CD4-positive, CD25-positive, alpha-beta regulatory T cell (primary cell): ENCODE results near the gene LMO3. TPM values are rescaled to one million over a fixed set of nuclear protein-coding genes. Genes with fewer than 3 reads are reported as not detected.

ENCODE experiments used
- ATAC-seq, 2 donors: fragments of 150-1000 bp; cut with Tn5 transposase; one replicate each; pipeline ENCODE4 v1.10.0; 2021; ENCODE audit warnings: low read depth in 2 of 2, moderate number of reproducible peaks in 2 of 2, moderate library complexity in 1 of 2
- DNase-seq, 3 donors: peaks; one replicate each; pipeline versions ENCODE4 v3.0.0 to v3.0.0-alpha.2; 2012 to 2022; ENCODE audit warnings: mixed read lengths in 1 of 3
- H3K27ac ChIP-seq: one replicate; pipeline ENCODE4 v1.7.0; 2013; ENCODE audit warnings: mild to moderate bottlenecking, low read length; ENCODE audit not compliant: insufficient read depth, poor library complexity, severe bottlenecking
- H3K27me3 ChIP-seq: one replicate; pipeline ENCODE4 v1.7.0; 2013; ENCODE audit warnings: low read length; ENCODE audit not compliant: control insufficient read depth, insufficient read depth
- H3K36me3 ChIP-seq: one replicate; pipeline ENCODE4 v1.7.0; 2013; ENCODE audit warnings: mild to moderate bottlenecking, low read length, moderate library complexity; ENCODE audit not compliant: control insufficient read depth, insufficient read depth
- H3K4me1 ChIP-seq: 2 replicates; pipeline ENCODE4 v1.7.0; 2013; ENCODE audit warnings: mild to moderate bottlenecking, low read length; ENCODE audit not compliant: insufficient read depth, control insufficient read depth, poor library complexity, severe bottlenecking
- H3K4me3 ChIP-seq: one replicate; pipeline ENCODE4 v1.7.0; 2013; ENCODE audit warnings: low read depth, mild to moderate bottlenecking, low read length, moderate library complexity
- H3K9me3 ChIP-seq, 2 experiments: 1 replicate in 1 of 2; 2 replicates in 1 of 2; pipeline ENCODE4 v1.7.0; 2013; ENCODE audit warnings: low read length in 2 of 2, mild to moderate bottlenecking in 1 of 2, moderate library complexity in 1 of 2; ENCODE audit not compliant: control insufficient read depth in 2 of 2
- H3K27ac Mint-ChIP-seq, 3 donors: one replicate each; pipeline ENCODE4 v1.8.0; 2020 to 2022; ENCODE audit warnings: mild to moderate bottlenecking in 3 of 3, mixed read lengths in 3 of 3, moderate library complexity in 2 of 3
- H3K27me3 Mint-ChIP-seq: one replicate; pipeline ENCODE4 v1.8.0; 2022; ENCODE audit warnings: mild to moderate bottlenecking, mixed read lengths
- H3K36me3 Mint-ChIP-seq: one replicate; pipeline ENCODE4 v1.8.0; 2020; ENCODE audit warnings: mixed read lengths
- H3K4me1 Mint-ChIP-seq, 4 donors: one replicate each; pipeline ENCODE4 v1.8.0; 2020 to 2022; ENCODE audit warnings: mixed read lengths in 4 of 4, mild to moderate bottlenecking in 1 of 4
- H3K4me3 Mint-ChIP-seq, 4 donors: one replicate each; pipeline ENCODE4 v1.8.0; 2020 to 2022; ENCODE audit warnings: mild to moderate bottlenecking in 4 of 4, mixed read lengths in 4 of 4, moderate library complexity in 3 of 4
- H3K9me3 Mint-ChIP-seq, 7 donors: one replicate each; pipeline ENCODE4 v1.8.0; 2020 to 2022; ENCODE audit warnings: mixed read lengths in 7 of 7, mild to moderate bottlenecking in 3 of 7, moderate library complexity in 2 of 7
- polyA plus RNA-seq, 4 donors: library from polyadenylated mRNA; unstranded; fragments of 300-500 nt; fragmentation: Illumina TruSeq; gene quantifications; one replicate each; pipeline ENCODE4 v1.2.3, GENCODE V29; 2021
- total RNA-seq: library from RNA; stranded (reverse); gene quantifications from one replicate; pipeline ENCODE4 v1.2.3, GENCODE V29; 2022

LMO3 gene
- total and polyA plus RNA-seq, 5 donors from 2014 or later = not detected

DNA sequence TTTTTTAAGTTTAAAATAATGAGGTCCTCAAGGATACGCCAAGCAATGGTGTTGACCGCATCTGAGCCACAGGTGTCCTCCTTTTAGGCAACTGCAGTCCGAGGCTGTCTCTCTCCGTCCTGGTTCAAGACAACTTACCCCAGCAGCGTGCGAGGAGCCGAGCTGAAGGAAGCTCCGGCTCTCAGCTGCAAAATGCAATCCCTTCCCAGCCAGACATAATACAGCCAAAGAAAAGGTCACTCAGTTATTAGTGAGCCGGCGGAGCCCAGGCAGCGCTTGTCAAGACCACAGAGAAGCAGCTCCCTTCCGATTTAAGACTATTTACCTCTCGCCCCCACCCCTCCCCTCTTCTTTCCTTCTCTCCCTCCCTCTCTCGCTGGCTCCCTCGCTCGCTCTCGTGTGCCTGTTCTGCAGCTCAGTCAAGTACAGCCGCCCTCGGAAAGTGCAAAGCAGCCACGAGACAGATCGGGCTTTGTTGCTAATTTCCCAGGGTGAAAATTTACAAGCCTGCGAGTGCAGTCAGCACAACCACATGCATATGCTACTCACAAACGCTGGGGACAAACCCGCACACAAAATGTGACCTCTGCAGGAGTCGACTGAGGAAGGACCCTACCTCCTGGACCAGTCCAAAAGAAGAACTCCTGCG lies 363 bp upstream of the LMO3 start:
- Mint-ChIP-seq H3K9me3 (peaks cover 0 to 13% (median 2%) of the 10 kb centered on the region in 7 donors), H3K27ac (peak overlapping the region in 1 of 3 donors; percentile 26), H3K27me3 (peaks cover 42% of the 10 kb centered on the region), H3K36me3 (no peaks in the 10 kb centered on the region), H3K4me3 (no peak overlapping the region), H3K4me1 (no peaks in the 10 kb centered on the region)
- Histone ChIP-seq H3K36me3 (no peaks in the 10 kb centered on the region), H3K4me3 (no peak overlapping the region), H3K27me3 (peaks cover 7% of the 10 kb centered on the region), H3K4me1 (no peaks in the 10 kb centered on the region), H3K9me3 (no peaks in the 10 kb centered on the region), H3K27ac (no peak overlapping the region)
- DNase-seq = no peak
- no peak for ATAC-seq

DNA sequence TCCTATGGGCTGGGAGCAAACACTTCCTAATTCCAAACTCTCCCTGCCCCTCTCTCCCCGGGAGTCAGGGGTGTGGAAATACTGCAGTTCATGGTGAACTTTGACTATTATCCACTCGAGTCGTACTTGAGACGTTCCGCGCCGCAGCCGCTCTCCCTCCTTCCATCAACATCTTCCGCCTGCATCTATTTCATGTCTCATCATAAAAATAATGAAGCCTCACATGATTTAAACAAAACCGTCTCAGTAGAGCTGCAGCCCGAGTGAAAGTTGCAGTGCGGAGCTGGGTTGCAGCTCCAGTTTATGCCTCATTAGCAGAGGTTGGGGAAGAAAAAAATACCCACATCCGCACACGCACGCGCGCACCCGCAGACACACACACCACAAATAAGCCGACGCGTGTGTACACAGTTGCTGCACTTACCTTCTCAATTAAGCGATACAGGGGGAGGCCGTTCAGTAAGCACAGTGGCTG lies 283 bp downstream of the LMO3 start:
- H3K27me3 Mint-ChIP-seq = peaks cover 40% of the 10 kb centered on the region
- no peak overlapping the region for H3K4me3 Mint-ChIP-seq
- no peak for DNase-seq
- no peaks in the 10 kb centered on the region for H3K9me3 ChIP-seq
- peaks cover 7% of the 10 kb centered on the region for H3K27me3 ChIP-seq
- H3K36me3 Mint-ChIP-seq = no peaks in the 10 kb centered on the region
- H3K27ac Mint-ChIP-seq = no peak overlapping the region
- ATAC-seq = no peak
- peaks cover 0 to 11% (median 2%) of the 10 kb centered on the region in 7 donors for H3K9me3 Mint-ChIP-seq
- H3K4me1 Mint-ChIP-seq = no peaks in the 10 kb centered on the region
- no peak overlapping the region for H3K4me3 ChIP-seq
- H3K4me1 ChIP-seq = no peaks in the 10 kb centered on the region
- no peak overlapping the region for H3K27ac ChIP-seq
- no peaks in the 10 kb centered on the region for H3K36me3 ChIP-seq

DNA sequence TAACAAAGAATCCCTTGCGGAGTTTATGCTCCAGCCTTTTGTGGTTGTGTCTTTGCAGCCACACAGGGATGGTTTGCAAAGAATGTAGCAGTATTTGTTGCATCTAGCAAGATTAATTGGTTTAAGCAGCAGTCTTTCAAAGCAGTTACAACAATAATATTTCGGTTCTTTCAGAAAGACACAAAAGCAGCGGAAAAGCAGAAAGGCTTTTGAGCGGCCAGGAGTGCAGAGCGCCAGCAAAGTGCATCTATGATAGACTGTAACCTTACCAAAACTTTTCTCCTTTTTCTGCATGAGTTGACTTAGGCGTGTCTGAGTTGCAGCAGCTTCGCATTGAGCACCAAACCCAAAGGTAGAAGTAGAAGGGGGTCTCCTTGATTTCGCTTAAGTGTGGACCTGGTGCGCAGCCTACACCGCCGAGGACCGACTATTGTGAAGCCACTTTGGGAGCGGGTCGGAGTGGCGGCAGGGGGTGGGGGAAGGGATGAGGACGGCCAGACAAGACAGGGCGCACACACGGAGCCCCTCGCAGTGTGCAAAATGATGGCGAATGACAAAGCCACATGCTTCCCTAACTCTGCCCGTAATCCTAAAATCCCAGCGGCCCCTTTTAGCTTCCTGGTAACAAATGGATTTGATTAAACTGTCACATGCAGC lies 1.2 kb downstream of the LMO3 start:
- Mint-ChIP-seq H3K27ac (no peak overlapping the region), H3K36me3 (no peaks in the 10 kb centered on the region), H3K27me3 (peaks cover 31% of the 10 kb centered on the region), H3K4me3 (no peak overlapping the region), H3K4me1 (no peaks in the 10 kb centered on the region), H3K9me3 (peaks cover 0 to 8% (median 2%) of the 10 kb centered on the region in 7 donors)
- Histone ChIP-seq H3K36me3 (no peaks in the 10 kb centered on the region), H3K4me3 (no peak overlapping the region), H3K4me1 (no peaks in the 10 kb centered on the region), H3K27me3 (peaks cover 7% of the 10 kb centered on the region), H3K27ac (no peak overlapping the region), H3K9me3 (no peaks in the 10 kb centered on the region)
- ATAC-seq = no peak
- no peak for DNase-seq

DNA sequence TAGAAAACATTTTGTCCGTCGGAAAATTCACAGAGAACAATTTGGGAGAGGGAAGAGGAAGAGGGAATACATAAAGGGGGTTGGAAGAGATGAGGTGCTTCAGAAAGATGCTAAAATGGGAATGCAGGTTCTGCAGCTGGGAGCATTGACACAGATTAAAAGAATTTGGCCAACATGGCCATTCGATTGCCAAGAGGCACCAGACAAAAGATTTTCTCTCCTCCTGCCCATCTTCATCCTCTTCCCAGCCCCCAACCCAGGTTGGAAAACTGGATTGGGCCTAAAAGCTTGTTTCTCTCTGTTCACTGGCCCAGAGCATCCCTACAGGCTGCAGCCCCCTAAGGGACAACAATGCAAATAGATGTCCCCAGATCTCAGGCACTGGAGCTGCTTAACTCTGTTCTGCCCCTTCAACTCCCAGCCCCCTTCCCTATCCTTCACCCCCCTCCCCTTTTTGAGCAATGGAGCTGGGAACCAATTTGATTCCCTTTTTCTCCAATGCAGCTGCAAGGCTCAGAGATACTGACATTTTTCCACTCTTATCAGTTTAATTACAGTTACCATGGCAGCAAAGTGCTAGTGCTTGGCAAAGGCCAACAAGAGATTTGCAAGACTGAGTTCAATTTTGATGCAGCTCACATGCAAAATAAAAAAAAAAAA lies 1.9 kb downstream of the LMO3 start:
- H3K27me3 Mint-ChIP-seq = peaks cover 31% of the 10 kb centered on the region
- no peak overlapping the region for H3K4me3 Mint-ChIP-seq
- DNase-seq (no peak), ATAC-seq (no peak)
- Histone ChIP-seq H3K27ac (no peak overlapping the region), H3K4me3 (no peak overlapping the region), H3K27me3 (peaks cover 7% of the 10 kb centered on the region), H3K36me3 (no peaks in the 10 kb centered on the region), H3K9me3 (no peaks in the 10 kb centered on the region), H3K4me1 (no peaks in the 10 kb centered on the region)
- no peak overlapping the region for H3K27ac Mint-ChIP-seq
- peaks cover 0 to 8% (median 2%) of the 10 kb centered on the region in 7 donors for H3K9me3 Mint-ChIP-seq
- no peaks in the 10 kb centered on the region for H3K36me3 Mint-ChIP-seq
- H3K4me1 Mint-ChIP-seq = no peaks in the 10 kb centered on the region

DNA sequence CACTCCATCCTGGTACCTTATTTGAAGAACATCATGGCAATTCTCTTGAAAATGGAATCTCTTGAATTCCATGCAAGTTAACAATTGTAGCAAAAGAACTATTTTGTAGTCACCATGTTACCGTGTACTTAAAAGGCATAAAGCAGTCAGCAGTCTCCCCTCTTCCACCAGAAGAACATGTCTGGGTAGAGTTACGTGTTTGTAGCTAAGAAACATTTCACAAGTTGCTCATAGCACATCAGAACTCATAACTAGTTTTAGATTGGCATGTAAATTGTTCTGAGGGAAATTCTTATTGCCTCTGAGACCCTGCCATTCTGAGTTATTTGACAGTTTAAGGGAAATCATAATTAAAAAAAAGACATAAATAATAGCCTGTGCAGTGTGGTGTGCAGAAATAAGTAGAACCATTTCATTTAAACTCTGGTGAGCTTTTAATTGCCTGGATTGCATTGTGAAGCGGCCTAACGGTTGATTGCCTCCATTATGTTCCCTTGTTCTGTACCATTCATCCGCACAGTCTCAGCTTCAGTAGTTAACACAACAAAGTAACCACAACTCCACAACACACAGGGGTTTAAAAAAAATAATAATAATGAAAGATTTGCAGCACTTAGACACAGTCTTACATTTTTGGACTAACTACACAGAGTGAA lies 2.6 kb downstream of the LMO3 start:
- Histone ChIP-seq H3K27me3 (peaks cover 7% of the 10 kb centered on the region), H3K36me3 (no peaks in the 10 kb centered on the region), H3K9me3 (no peaks in the 10 kb centered on the region), H3K4me3 (no peak overlapping the region), H3K4me1 (no peaks in the 10 kb centered on the region), H3K27ac (no peak overlapping the region)
- Mint-ChIP-seq H3K4me3 (no peak overlapping the region), H3K4me1 (no peaks in the 10 kb centered on the region), H3K27ac (no peak overlapping the region), H3K9me3 (peaks cover 0 to 8% (median 2%) of the 10 kb centered on the region in 7 donors), H3K27me3 (peaks cover 27% of the 10 kb centered on the region), H3K36me3 (no peaks in the 10 kb centered on the region)
- ATAC-seq = no peak
- DNase-seq = no peak

DNA sequence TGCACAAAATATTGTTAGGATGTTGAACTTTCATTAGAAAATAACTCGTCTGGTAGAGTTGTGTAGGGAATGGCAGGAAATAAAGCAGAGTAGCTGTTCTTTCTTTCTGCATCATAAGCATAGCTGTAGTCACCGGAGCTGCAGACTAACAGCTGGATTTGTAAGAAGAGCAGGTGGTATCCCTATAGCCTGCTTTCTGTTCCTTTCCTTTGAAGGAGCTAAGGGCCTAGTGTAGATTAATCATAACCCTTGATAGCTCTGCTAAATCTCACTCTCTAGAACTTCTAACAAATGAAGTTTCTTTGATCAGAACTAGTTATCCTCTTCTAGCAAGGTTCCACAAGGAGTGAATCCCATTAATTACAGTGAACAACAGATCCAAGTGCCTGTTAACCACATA lies 3.5 kb downstream of the LMO3 start:
- no peaks in the 10 kb centered on the region for H3K4me1 Mint-ChIP-seq
- H3K27me3 Mint-ChIP-seq = peaks cover 25% of the 10 kb centered on the region
- Histone ChIP-seq H3K4me1 (no peaks in the 10 kb centered on the region), H3K36me3 (no peaks in the 10 kb centered on the region), H3K9me3 (no peaks in the 10 kb centered on the region), H3K27me3 (peaks cover 7% of the 10 kb centered on the region), H3K27ac (no peak overlapping the region), H3K4me3 (no peak overlapping the region)
- H3K9me3 Mint-ChIP-seq = peaks cover 0 to 8% (median 0%) of the 10 kb centered on the region in 7 donors
- no peak overlapping the region for H3K27ac Mint-ChIP-seq
- ATAC-seq = no peak
- H3K36me3 Mint-ChIP-seq = no peaks in the 10 kb centered on the region
- H3K4me3 Mint-ChIP-seq = no peak overlapping the region
- no peak for DNase-seq

DNA sequence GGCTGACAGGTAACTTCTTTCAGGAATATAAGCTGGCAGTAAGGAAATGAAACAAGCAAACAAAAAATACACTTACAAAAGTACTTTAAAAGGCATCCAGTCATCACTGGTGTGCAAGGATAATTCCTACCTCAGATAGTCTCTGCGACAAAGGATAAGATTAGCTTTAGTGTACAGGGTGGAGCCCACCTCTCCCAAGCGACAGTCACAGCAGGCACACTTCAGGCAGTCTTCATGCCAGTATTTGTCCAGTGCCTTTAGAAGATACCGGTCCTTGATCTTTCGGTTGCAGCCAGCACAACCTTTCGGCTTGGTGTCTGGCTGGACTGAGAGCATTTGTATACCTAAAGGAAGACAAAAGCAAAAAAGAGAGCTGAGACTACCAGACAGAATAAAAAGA lies 5.4 kb downstream of the LMO3 start:
- Mint-ChIP-seq H3K4me1 (no peaks in the 10 kb centered on the region), H3K27me3 (peaks cover 15% of the 10 kb centered on the region), H3K9me3 (peaks cover 0 to 2% (median 0%) of the 10 kb centered on the region in 7 donors), H3K36me3 (no peaks in the 10 kb centered on the region), H3K27ac (no peak overlapping the region), H3K4me3 (no peak overlapping the region)
- Histone ChIP-seq H3K4me3 (no peak overlapping the region), H3K9me3 (no peaks in the 10 kb centered on the region), H3K27ac (no peak overlapping the region), H3K36me3 (no peaks in the 10 kb centered on the region), H3K27me3 (peaks cover 3% of the 10 kb centered on the region), H3K4me1 (no peaks in the 10 kb centered on the region)
- no peak for DNase-seq
- ATAC-seq = no peak
